Measurements from ENCODE around the gene C2orf66. TPM values are rescaled to one million over a fixed set of nuclear protein-coding genes. Genes with fewer than 3 reads are reported as not detected.

Gene C2orf66
- polyA plus RNA-seq, 1 donor (not counting 4 experiments of a cell fraction or from before 2014, with no cell fraction given), result 2.9 TPM

GRCh38 chr2:196767101-196767500 lies 42.1 kb downstream of the C2orf66 start:
- peaks cover 4 to 12% of the 10 kb centered on the region in 2 experiments for H3K36me3 ChIP-seq (ENCODE audit: control insufficient read depth in 2 of 2, extremely low read depth in 1 of 2, insufficient read depth in 2 of 2, low read length in 2 of 2)
- H3K9me1 ChIP-seq (ENCODE audit: control insufficient read depth, extremely low read depth, insufficient read depth, low read length), result no peaks in the 10 kb centered on the region
- no peak overlapping the region for H3K27ac ChIP-seq (ENCODE audit: control insufficient read depth, insufficient read depth, low read length)
- no peaks in the 10 kb centered on the region for H3K9me3 ChIP-seq (ENCODE audit: control insufficient read depth, low read depth, low read length)
- DNase-seq (ENCODE audit: low read depth, low spot score) (no peak), FAIRE-seq (no peak)
- H2AFZ ChIP-seq (ENCODE audit: control insufficient read depth, low read length), result no peak overlapping the region
- H3K9ac ChIP-seq (ENCODE audit: control insufficient read depth, extremely low read depth, insufficient read depth, low read length), result no peak overlapping the region
- no peaks in the 10 kb centered on the region for H3K79me2 ChIP-seq (ENCODE audit: control insufficient read depth, insufficient read depth, low read length)
- no peak overlapping the region for H3K4me3 ChIP-seq (ENCODE audit: control insufficient read depth in 2 of 3, extremely low read depth in 1 of 3, insufficient read depth in 2 of 3, low read depth in 1 of 3, low read length in 3 of 3)
- no peaks in the 10 kb centered on the region for H4K20me1 ChIP-seq (ENCODE audit: control insufficient read depth, extremely low read depth, insufficient read depth, low read length)
- H3K27me3 ChIP-seq (ENCODE audit: control insufficient read depth, extremely low read depth, insufficient read depth, low read length), result no peaks in the 10 kb centered on the region
- dilution Hi-C loops (cut with MboI; ENCODE audit: extremely low pct_ligation_motif_present, low sequenced_read_pairs), result no loop called here
- H3K4me2 ChIP-seq (ENCODE audit: control insufficient read depth, extremely low read depth, insufficient read depth, low read depth, low read length), result no peak overlapping the region
- no peak for TF ChIP-seq EZH2 (IDR thresholded peaks at IDR 0.05; ENCODE audit: low read length)
- TF ChIP-seq CTCF (optimal IDR thresholded peaks at IDR 0.05 in 1 of 3, IDR thresholded peaks at IDR 0.05 in 1 of 3, conservative IDR thresholded peaks at IDR 0.05 in 1 of 3; ENCODE audit: extremely low read depth in 1 of 3, insufficient read depth in 2 of 3, low read length in 3 of 3), result no peak
- H3K4me1 ChIP-seq (ENCODE audit: control insufficient read depth, extremely low read depth, insufficient read depth, low read length), result no peaks in the 10 kb centered on the region

GRCh38 chr2:196759378-196759706 lies 49.8 kb downstream of the C2orf66 start:
- Histone ChIP-seq H3K4me3 (ENCODE audit: control insufficient read depth in 2 of 3, extremely low read depth in 1 of 3, insufficient read depth in 2 of 3, low read depth in 1 of 3, low read length in 3 of 3) (no peak overlapping the region), H2AFZ (ENCODE audit: control insufficient read depth, low read length) (no peak overlapping the region), H3K27ac (ENCODE audit: control insufficient read depth, insufficient read depth, low read length) (no peak overlapping the region), H3K79me2 (ENCODE audit: control insufficient read depth, insufficient read depth, low read length) (no peaks in the 10 kb centered on the region), H3K4me2 (ENCODE audit: control insufficient read depth, extremely low read depth, insufficient read depth, low read depth, low read length) (no peak overlapping the region), H3K27me3 (ENCODE audit: control insufficient read depth, extremely low read depth, insufficient read depth, low read length) (no peaks in the 10 kb centered on the region), H3K4me1 (ENCODE audit: control insufficient read depth, extremely low read depth, insufficient read depth, low read length) (no peaks in the 10 kb centered on the region), H4K20me1 (ENCODE audit: control insufficient read depth, extremely low read depth, insufficient read depth, low read length) (no peaks in the 10 kb centered on the region), H3K9ac (ENCODE audit: control insufficient read depth, extremely low read depth, insufficient read depth, low read length) (no peak overlapping the region), H3K9me1 (ENCODE audit: control insufficient read depth, extremely low read depth, insufficient read depth, low read length) (no peaks in the 10 kb centered on the region), H3K36me3 (ENCODE audit: control insufficient read depth in 2 of 2, extremely low read depth in 1 of 2, insufficient read depth in 2 of 2, low read length in 2 of 2) (peaks cover 0 to 3% of the 10 kb centered on the region in 2 experiments), H3K9me3 (ENCODE audit: control insufficient read depth, low read depth, low read length) (no peaks in the 10 kb centered on the region)
- dilution Hi-C loops (cut with MboI; ENCODE audit: extremely low pct_ligation_motif_present, low sequenced_read_pairs), result no loop called here
- TF ChIP-seq EZH2 (IDR thresholded peaks at IDR 0.05; ENCODE audit: low read length), result no peak
- TF ChIP-seq CTCF (optimal IDR thresholded peaks at IDR 0.05 in 1 of 3, IDR thresholded peaks at IDR 0.05 in 1 of 3, conservative IDR thresholded peaks at IDR 0.05 in 1 of 3; ENCODE audit: extremely low read depth in 1 of 3, insufficient read depth in 2 of 3, low read length in 3 of 3), result no peak
- DNase-seq (ENCODE audit: low read depth, low spot score), result no peak
- FAIRE-seq, result no peak

All from keratinocyte (primary cell).